Transverse colon (tissue), 4 donors: ENCODE data around the gene PREX1. TPM values are rescaled to one million over a fixed set of nuclear protein-coding genes. Genes with fewer than 3 reads are reported as not detected.

Experiments used
- DNase-seq: peaks from one replicate; pipeline ENCODE4 v3.0.0-alpha.2; 2019
- H3K27ac ChIP-seq, 4 donors: fragments of 200-600 bp; sonication (generic); 2 replicates each; pipeline ENCODE4 v1.5.1; 2016 to 2018; ENCODE audit warnings: inconsistent platforms in 4 of 4
- H3K27me3 ChIP-seq: fragments of 200-600 bp; sonication (generic); 2 replicates; pipeline ENCODE4 v1.5.1; 2017; ENCODE audit warnings: inconsistent platforms
- H3K36me3 ChIP-seq, 4 donors: fragments of 200-600 bp; sonication (generic); 2 replicates each; pipeline ENCODE4 v1.5.1; 2017 to 2019; ENCODE audit warnings: inconsistent platforms in 4 of 4
- H3K4me1 ChIP-seq, 4 donors: fragments of 200-600 bp; sonication (generic); 2 replicates each; pipeline ENCODE4 v1.5.1; 2017 to 2020; ENCODE audit warnings: inconsistent platforms in 4 of 4
- H3K4me3 ChIP-seq, 4 donors: fragments of 200-600 bp; sonication (generic); 1 replicate in 1 of 4; 2 replicates in 3 of 4; pipeline versions ENCODE4 v1.5.1 to v1.6.1; 2017 to 2019; ENCODE audit warnings: inconsistent platforms in 4 of 4
- H3K9me3 ChIP-seq, 2 donors: fragments of 200-600 bp; sonication (generic); 2 replicates each; pipeline ENCODE4 v1.5.1; 2017 to 2019; ENCODE audit warnings: inconsistent platforms in 2 of 2
- EP300 ChIP-seq: sonication (generic); formaldehyde crosslinking; IDR thresholded peaks from one replicate; pipeline ENCODE4 v1.6.1; 2017; ENCODE audit warnings: antibody characterized with exemption, low read depth
- POLR2A ChIP-seq: fragments of 450-650 bp; IDR thresholded peaks from one replicate; pipeline ENCODE4 v1.6.1; 2016; ENCODE audit warnings: antibody characterized with exemption, mild to moderate bottlenecking, moderate library complexity
- POLR2AphosphoS5 ChIP-seq, 3 donors: sonication (generic); formaldehyde crosslinking; IDR thresholded peaks; one replicate each; pipeline ENCODE4 v1.6.1; 2016; ENCODE audit warnings: antibody characterized with exemption in 3 of 3
- WGBS, 2 donors: methylation state at CpG; one replicate each; pipeline ENCODE4 v1.1.5; 2018; ENCODE audit warnings: low coverage in 1 of 2; 5-methylcytosine and 5-hydroxymethylcytosine counted together
- in situ Hi-C, 4 donors: fragments of 200-750 bp; cut with MboI; loops; one replicate each; pipeline versions ENCODE4 v1.15.0 to v1.15.1; 2017; ENCODE audit warnings: low sequenced_read_pairs in 3 of 4, low pct_ligation_motif_present in 1 of 4, low pct_unique_long_range_greater_than_20kb in 1 of 4
- intact Hi-C: fragments of 100-400 bp; cut with DNase I; formaldehyde crosslinking; loops from one replicate; pipeline ENCODE4 v1.15.1; 2023; ENCODE audit warnings: low total_unique reads
- total RNA-seq, 4 donors: library from RNA; depleted of rRNA; stranded (reverse); fragments of >200 nt; gene quantifications; one replicate each; pipeline ENCODE4 v1.1.0, GENCODE V29; 2016
- TF ChIP-seq, protein P1 (sequence below), 5 experiments: fragments of 200-600 bp in 3 of 5; fragments of 450-650 bp in 2 of 5; sonication (generic) in 3 of 5; IDR thresholded peaks; 1 replicate in 2 of 5; 2 replicates in 3 of 5; pipeline ENCODE4 v1.5.1; 2016 to 2017; ENCODE audit warnings: antibody characterized with exemption in 5 of 5, inconsistent platforms in 3 of 5, mild to moderate bottlenecking in 2 of 5, moderate library complexity in 1 of 5

Gene PREX1
- total RNA-seq, 4 donors from 2014 or later = 10.9 to 29.9 (median 16.6) TPM

DNA sequence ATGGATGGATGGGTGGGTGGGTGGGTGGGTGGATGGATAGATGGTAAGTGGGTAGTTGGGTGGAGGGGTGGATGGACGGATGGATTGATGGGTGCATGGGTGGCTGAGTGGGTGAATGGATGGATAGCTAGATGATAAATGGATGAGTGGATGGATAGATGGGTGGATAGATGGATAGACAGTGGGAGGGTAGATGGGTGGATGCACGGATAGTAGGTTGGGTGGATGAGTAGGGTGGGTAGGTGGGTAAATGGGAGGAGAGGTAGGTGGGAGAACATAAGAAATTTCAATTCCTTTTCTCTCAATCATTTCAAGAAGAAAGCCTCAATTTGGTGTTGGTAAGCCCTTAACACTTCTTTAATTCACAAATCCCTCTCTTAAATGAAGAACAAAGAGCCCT lies 186.9 kb downstream of the PREX1 start:
- DNase-seq = no peak
- Histone ChIP-seq H3K27ac (no peak overlapping the region), H3K4me3 (no peak overlapping the region), H3K27me3 (no peaks in the 10 kb centered on the region), H3K4me1 (no peaks in the 10 kb centered on the region), H3K36me3 (peaks cover 0 to 4% (median 1%) of the 10 kb centered on the region in 4 donors), H3K9me3 (no peaks in the 10 kb centered on the region)
- TF ChIP-seq, protein P1, sequence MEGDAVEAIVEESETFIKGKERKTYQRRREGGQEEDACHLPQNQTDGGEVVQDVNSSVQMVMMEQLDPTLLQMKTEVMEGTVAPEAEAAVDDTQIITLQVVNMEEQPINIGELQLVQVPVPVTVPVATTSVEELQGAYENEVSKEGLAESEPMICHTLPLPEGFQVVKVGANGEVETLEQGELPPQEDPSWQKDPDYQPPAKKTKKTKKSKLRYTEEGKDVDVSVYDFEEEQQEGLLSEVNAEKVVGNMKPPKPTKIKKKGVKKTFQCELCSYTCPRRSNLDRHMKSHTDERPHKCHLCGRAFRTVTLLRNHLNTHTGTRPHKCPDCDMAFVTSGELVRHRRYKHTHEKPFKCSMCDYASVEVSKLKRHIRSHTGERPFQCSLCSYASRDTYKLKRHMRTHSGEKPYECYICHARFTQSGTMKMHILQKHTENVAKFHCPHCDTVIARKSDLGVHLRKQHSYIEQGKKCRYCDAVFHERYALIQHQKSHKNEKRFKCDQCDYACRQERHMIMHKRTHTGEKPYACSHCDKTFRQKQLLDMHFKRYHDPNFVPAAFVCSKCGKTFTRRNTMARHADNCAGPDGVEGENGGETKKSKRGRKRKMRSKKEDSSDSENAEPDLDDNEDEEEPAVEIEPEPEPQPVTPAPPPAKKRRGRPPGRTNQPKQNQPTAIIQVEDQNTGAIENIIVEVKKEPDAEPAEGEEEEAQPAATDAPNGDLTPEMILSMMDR (IDR thresholded peaks at IDR 0.05) = no peak
- TF ChIP-seq POLR2A = no peak
- TF ChIP-seq POLR2AphosphoS5 (IDR thresholded peaks at IDR 0.05) = no peak
- no peak for TF ChIP-seq EP300
- in situ Hi-C loops (no loop called here), intact Hi-C loops (no loop called here)
- 93% methylated on average over 2 of the region's 2 CpGs for WGBS, 2 donors

DNA sequence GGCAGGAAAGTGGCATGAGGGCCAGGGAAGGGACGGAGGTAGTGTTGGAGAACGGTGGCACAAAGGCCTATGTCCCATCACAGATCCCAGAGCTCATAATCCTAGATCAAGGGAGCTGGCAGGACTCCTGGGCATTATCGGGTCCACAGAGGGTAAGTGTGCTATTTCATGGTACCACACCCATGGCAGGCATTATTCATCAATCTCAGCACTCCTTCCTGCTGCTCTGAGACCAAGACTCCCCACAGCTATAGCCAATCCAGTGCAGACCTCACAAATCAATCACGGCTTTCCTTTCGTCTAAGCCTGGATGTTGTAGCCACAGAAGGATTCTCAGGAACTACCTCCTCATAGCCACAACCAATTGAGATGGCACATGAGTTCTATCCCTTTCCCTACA lies 187.9 kb downstream of the PREX1 start:
- intact Hi-C loops (no loop called here), in situ Hi-C loops (no loop called here)
- Histone ChIP-seq H3K4me1 (no peaks in the 10 kb centered on the region), H3K9me3 (no peaks in the 10 kb centered on the region), H3K27ac (no peak overlapping the region), H3K27me3 (no peaks in the 10 kb centered on the region), H3K36me3 (peaks cover 0 to 3% (median 1%) of the 10 kb centered on the region in 4 donors), H3K4me3 (no peak overlapping the region)
- TF ChIP-seq EP300 = no peak
- no peak for TF ChIP-seq POLR2A
- TF ChIP-seq, protein P1 (IDR thresholded peaks at IDR 0.05) = no peak
- TF ChIP-seq POLR2AphosphoS5 (IDR thresholded peaks at IDR 0.05) = no peak
- DNase-seq = no peak
- 83 to 94% methylated on average over 2 to 5 of the region's 5 CpGs for WGBS, 2 donors

DNA sequence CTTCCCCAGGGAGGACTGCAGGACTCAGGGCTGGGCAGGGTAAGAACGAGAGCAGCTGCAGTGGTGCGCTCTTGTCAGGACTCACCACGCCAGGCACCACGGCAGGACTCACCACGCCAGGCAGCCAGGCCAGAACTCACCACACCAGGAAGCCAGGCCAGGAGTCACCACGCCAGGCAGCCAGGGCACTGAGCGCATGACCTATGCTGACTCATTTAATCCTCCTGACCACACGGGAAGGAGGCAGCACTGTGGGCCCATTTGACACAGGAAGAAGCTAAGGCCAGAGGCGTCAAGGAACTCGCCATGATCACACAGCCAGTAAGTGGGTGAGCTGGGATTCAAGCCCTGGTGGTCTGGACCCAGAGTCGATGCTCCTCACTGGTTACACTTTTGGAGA lies 189.3 kb downstream of the PREX1 start:
- intact Hi-C loops = no loop called here
- no peaks in the 10 kb centered on the region for H3K4me1 ChIP-seq
- TF ChIP-seq POLR2A (no peak), EP300 (no peak), POLR2AphosphoS5 (IDR thresholded peaks at IDR 0.05) (no peak)
- TF ChIP-seq, protein P1 (IDR thresholded peaks at IDR 0.05) = no peak
- H3K4me3 ChIP-seq = no peak overlapping the region
- DNase-seq = no peak
- in situ Hi-C loops = no loop called here
- 86% methylated on average over 11 of the region's 11 CpGs; no CpG with 5 or more reads in 1 of the 2 donors for WGBS, 2 donors
- no peak overlapping the region for H3K27ac ChIP-seq
- H3K27me3 ChIP-seq = no peaks in the 10 kb centered on the region
- H3K9me3 ChIP-seq = no peaks in the 10 kb centered on the region
- no peaks in the 10 kb centered on the region for H3K36me3 ChIP-seq

DNA sequence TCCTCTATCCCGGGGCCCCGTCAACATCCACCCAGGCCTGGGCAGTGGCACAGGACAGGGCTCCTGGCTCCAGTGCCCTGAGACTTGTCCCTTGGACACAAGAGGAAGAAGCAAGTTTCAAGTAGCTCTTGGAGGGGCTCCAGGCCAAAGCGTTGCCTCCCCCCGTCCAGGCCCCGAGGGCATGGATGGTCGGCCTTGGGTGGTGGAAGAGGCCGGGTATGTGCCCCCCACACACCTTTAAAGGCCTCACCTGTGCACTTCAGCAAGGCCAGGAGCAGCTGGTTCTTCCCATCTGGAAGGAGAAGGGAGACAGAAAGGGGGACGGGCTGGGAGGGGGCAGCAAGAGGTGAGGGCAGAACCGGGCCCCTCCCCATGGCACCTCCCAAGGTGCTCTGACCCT lies 190.3 kb downstream of the PREX1 start:
- H3K4me1 ChIP-seq = no peaks in the 10 kb centered on the region
- H3K36me3 ChIP-seq = no peaks in the 10 kb centered on the region
- intact Hi-C loops = no loop called here
- no peaks in the 10 kb centered on the region for H3K9me3 ChIP-seq
- H3K27ac ChIP-seq = no peak overlapping the region
- no peak overlapping the region for H3K4me3 ChIP-seq
- in situ Hi-C loops = no loop called here
- TF ChIP-seq, protein P1 (IDR thresholded peaks at IDR 0.05) = no peak
- TF ChIP-seq EP300 = no peak
- no peak for TF ChIP-seq POLR2AphosphoS5 (IDR thresholded peaks at IDR 0.05)
- TF ChIP-seq POLR2A = no peak
- H3K27me3 ChIP-seq = no peaks in the 10 kb centered on the region
- DNase-seq = no peak
- WGBS, 2 donors = 96% methylated on average over 8 of the region's 9 CpGs; no CpG with 5 or more reads in 1 of the 2 donors
